ENCODE data around the gene LHX4.

LHX4 gene

DNA sequence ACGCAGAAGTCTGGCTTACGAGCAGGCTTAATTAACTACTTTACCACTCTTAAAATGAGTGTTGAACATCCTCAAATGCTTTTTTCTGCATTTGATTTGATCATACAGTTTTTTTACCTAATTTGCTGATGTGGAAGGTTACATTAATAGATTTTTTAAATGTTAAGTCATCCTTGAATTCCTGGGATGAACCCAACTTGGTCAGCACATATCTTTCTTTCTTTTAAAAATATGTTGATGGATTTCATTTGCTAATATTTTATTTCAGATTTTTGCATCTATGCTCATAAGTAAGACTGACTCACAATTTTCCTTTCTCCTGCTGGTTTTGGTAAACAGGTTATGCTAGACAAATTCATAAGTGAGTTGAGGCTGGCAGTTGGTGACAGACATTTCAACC lies 82.9 kb downstream of the LHX4 start:
- DNase-seq = no peak

DNA sequence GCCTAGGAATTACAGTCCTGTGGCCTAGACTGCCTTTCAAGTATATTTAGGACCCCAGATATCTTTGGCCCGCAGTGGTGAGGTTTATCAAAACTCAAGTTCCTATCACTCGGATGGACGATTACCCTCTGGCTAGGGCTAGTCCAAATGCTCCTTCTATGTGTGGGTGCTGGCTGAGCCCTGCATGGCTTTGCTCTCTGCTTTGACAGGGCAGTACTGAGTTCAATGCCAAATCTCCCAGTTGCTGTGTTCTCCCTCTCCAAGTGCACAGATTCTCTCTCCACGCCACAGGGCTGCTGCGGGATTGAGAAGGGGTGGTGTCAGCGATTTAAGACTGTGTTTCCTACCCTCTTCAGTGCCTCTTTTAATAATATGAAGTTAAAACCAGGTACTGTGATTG lies 97.0 kb downstream of the LHX4 start:
- no peak for DNase-seq
